B cell (primary cell): ENCODE results near the gene F12. TPM values are rescaled to one million over a fixed set of nuclear protein-coding genes. Genes with fewer than 3 reads are reported as not detected.
"Not testable (repeated sequence)": the region's sequence is repeated elsewhere in the genome, so short reads cannot be mapped to it uniquely, and the experiment has no call there.

ENCODE experiments used
- ATAC-seq: fragments of 200-7000 bp; cut with Tn5 transposase; one replicate; pipeline ENCODE4 v1.10.0; 2021; ENCODE audit warnings: low read depth, mild to moderate bottlenecking, moderate number of reproducible peaks, moderate library complexity
- CTCF ChIA-PET: fragments of 350-600 bp; sonication (Branson Sonifier 250); formaldehyde crosslinking; loops from one replicate; lab custom pipeline; 2021; ENCODE audit warnings: antibody characterized with exemption, inconsistent platforms; lab: Charles Lee
- POLR2A ChIA-PET: fragments of 350-600 bp; sonication (Branson Sonifier 250); formaldehyde crosslinking; loops from one replicate; lab custom pipeline; 2021; ENCODE audit warnings: antibody characterized with exemption; lab: Charles Lee
- DNase-seq: peaks from one replicate; pipeline ENCODE4 v3.0.0; 2013
- H2AFZ ChIP-seq: 2 replicates; pipeline ENCODE4 v1.6.1; 2012; ENCODE audit warnings: mild to moderate bottlenecking, low read depth, low read length; ENCODE audit not compliant: insufficient read depth, poor library complexity, severe bottlenecking
- H3K27ac ChIP-seq, 2 donors: 1 replicate in 1 of 2; 2 replicates in 1 of 2; pipeline ENCODE4 v1.5.1; 2012 to 2013; ENCODE audit warnings: low read length in 2 of 2, mild to moderate bottlenecking in 2 of 2, moderate library complexity in 1 of 2
- H3K27me3 ChIP-seq, 4 experiments: fragments of 200-600 bp in 1 of 4; sonication (generic) in 1 of 4; replicated peaks in 1 of 4; 1 replicate in 2 of 4; 2 replicates in 2 of 4; pipeline versions ENCODE4 v1.6.1 to v1.7.0; 2013 to 2016; ENCODE audit warnings: low read length in 3 of 4, mild to moderate bottlenecking in 2 of 4, mixed read lengths in 1 of 4, moderate library complexity in 1 of 4; ENCODE audit not compliant: insufficient read depth in 4 of 4, control insufficient read depth in 3 of 4; ENCODE audit errors: control extremely low read depth in 1 of 4
- H3K36me3 ChIP-seq, 2 experiments: replicated peaks in 1 of 2; 1 replicate in 1 of 2; 2 replicates in 1 of 2; pipeline versions ENCODE4 v1.6.1 to v1.7.1; 2013; ENCODE audit warnings: low read length in 1 of 2; ENCODE audit not compliant: insufficient read depth in 2 of 2, control insufficient read depth in 1 of 2; ENCODE audit errors: control extremely low read depth in 1 of 2, extremely low read depth in 1 of 2
- H3K4me1 ChIP-seq, 2 donors: fragments of 200-600 bp in 1 of 2; sonication (generic) in 1 of 2; 1 replicate in 1 of 2; 2 replicates in 1 of 2; pipeline versions ENCODE4 v1.5.1 to v1.6.1; 2013 to 2017; ENCODE audit warnings: low read length in 2 of 2; ENCODE audit not compliant: control insufficient read depth in 2 of 2, insufficient read depth in 2 of 2
- H3K4me2 ChIP-seq: replicated peaks from 2 replicates; pipeline ENCODE3; 2012; ENCODE audit warnings: mild to moderate bottlenecking, low read depth, low read length; ENCODE audit not compliant: poor library complexity, severe bottlenecking
- H3K4me3 ChIP-seq, 5 experiments: fragments of 200-600 bp in 1 of 5; sonication (generic) in 1 of 5; 1 replicate in 3 of 5; 2 replicates in 2 of 5; pipeline versions ENCODE4 v1.5.1 to v1.7.0; 2011 to 2016; ENCODE audit warnings: low read length in 4 of 5, mild to moderate bottlenecking in 4 of 5, low read depth in 2 of 5, control low read depth in 1 of 5, moderate library complexity in 1 of 5; ENCODE audit not compliant: insufficient read depth in 1 of 5; ENCODE audit errors: control extremely low read depth in 1 of 5, extremely low read depth in 1 of 5
- H3K79me2 ChIP-seq: fragments of 200-600 bp; sonication (generic); one replicate; pipeline ENCODE4 v1.6.0; 2016; ENCODE audit warnings: low read length; ENCODE audit not compliant: control insufficient read depth, insufficient read depth
- H3K9ac ChIP-seq: fragments of 200-600 bp; sonication (generic); 2 replicates; pipeline ENCODE4 v1.6.1; 2017; ENCODE audit warnings: mild to moderate bottlenecking, low read length, moderate library complexity
- H3K9me3 ChIP-seq, 3 donors: one replicate each; pipeline versions ENCODE4 v1.6.1 to v1.7.1; 2013; ENCODE audit warnings: low read length in 2 of 3; ENCODE audit not compliant: control insufficient read depth in 2 of 3, insufficient read depth in 1 of 3; ENCODE audit errors: control extremely low read depth in 1 of 3
- H4K20me1 ChIP-seq: 2 replicates; pipeline ENCODE4 v1.6.0; 2012; ENCODE audit warnings: mild to moderate bottlenecking, low read length; ENCODE audit not compliant: insufficient read depth, control insufficient read depth, poor library complexity, severe bottlenecking
- H3K27ac Mint-ChIP-seq: one replicate; pipeline ENCODE4 v1.8.0; 2021; ENCODE audit warnings: mixed read lengths
- H3K27me3 Mint-ChIP-seq: one replicate; pipeline ENCODE4 v1.8.0; 2021; ENCODE audit warnings: mixed read lengths
- H3K4me1 Mint-ChIP-seq: one replicate; pipeline ENCODE4 v1.8.0; 2021; ENCODE audit warnings: mixed read lengths
- H3K4me3 Mint-ChIP-seq: one replicate; pipeline ENCODE4 v1.8.0; 2021; ENCODE audit warnings: mixed read lengths
- H3K9me3 Mint-ChIP-seq: one replicate; pipeline ENCODE4 v1.8.0; 2022; ENCODE audit warnings: mixed read lengths; ENCODE audit not compliant: insufficient read depth
- CTCF ChIP-seq: fragments of 200-600 bp; IDR thresholded peaks from one replicate; pipeline ENCODE4 v1.8.0; 2022; ENCODE audit warnings: antibody characterized with exemption, mild to moderate bottlenecking
- EZH2 ChIP-seq: IDR thresholded peaks from 2 replicates; pipeline ENCODE4 v1.6.1; 2012; ENCODE audit warnings: borderline replicate concordance, low read depth, mild to moderate bottlenecking, moderate library complexity, low read length; ENCODE audit not compliant: insufficient read depth, poor library complexity, severe bottlenecking
- WGBS: methylation state at CpG from one replicate; pipeline ENCODE4 v1.1.5; 2013; ENCODE audit warnings: missing lambda C conversion rate; ENCODE audit not compliant: insufficient coverage; 5-methylcytosine and 5-hydroxymethylcytosine counted together
- intact Hi-C: fragments of 100-400 bp; cut with micrococcal nuclease; formaldehyde crosslinking; loops from one replicate; pipeline ENCODE4 v1.10.0; 2022
- polyA plus RNA-seq: library from polyadenylated mRNA; depleted of rRNA; stranded (reverse); fragments of >200 nt; gene quantifications from 2 replicates; pipeline ENCODE4 v1.2.3, GENCODE V29; 2012
- total RNA-seq, 2 donors: library from RNA; stranded (reverse); fragments of 120-200 nt in 1 of 2; gene quantifications; 1 replicate in 1 of 2; 2 replicates in 1 of 2; pipeline versions ENCODE4 v1.2.3 to v1.2.4, GENCODE V29; 2013 to 2022

Gene F12
- total and polyA plus RNA-seq, 2 donors (not counting 1 experiment from before 2014, with no cell fraction given): 3.1 TPM; not detected in 1

GRCh38 chr5:177421062-177421798, 11.9 kb upstream of the F12 start:
- no peaks in the 10 kb centered on the region for H4K20me1 ChIP-seq
- no peaks in the 10 kb centered on the region for H3K79me2 ChIP-seq
- ChIA-PET CTCF (interaction anchor here (1.1 to 9.4 kb wide), 3 partner anchors 11 to 28 kb away, joined by 3 to 137 read pairs (median 15); no protein-coding TSS in a partner anchor), POLR2A (interaction anchor here (0.7 kb wide), 1 partner anchor 27 kb away, joined by 4 read pairs; no protein-coding TSS in a partner anchor)
- no peak for ATAC-seq
- H3K9me3 ChIP-seq: no peaks in the 10 kb centered on the region
- Mint-ChIP-seq H3K27me3 (no peaks in the 10 kb centered on the region), H3K4me3 (no peak overlapping the region), H3K4me1 (peaks cover 10% of the 10 kb centered on the region), H3K9me3 (no peaks in the 10 kb centered on the region), H3K27ac (no peak overlapping the region)
- H3K4me3 ChIP-seq: no peak overlapping the region
- 94% methylated on average over 4 of the region's 6 CpGs for WGBS
- TF ChIP-seq EZH2: no peak
- no peak for TF ChIP-seq CTCF
- no peak overlapping the region for H3K4me2 ChIP-seq
- DNase-seq: no peak
- peaks cover 8 to 10% of the 10 kb centered on the region in 2 donors for H3K4me1 ChIP-seq
- H3K36me3 ChIP-seq: no peaks in the 10 kb centered on the region
- H2AFZ ChIP-seq: no peak overlapping the region
- no peak overlapping the region for H3K27ac ChIP-seq
- no peak overlapping the region for H3K9ac ChIP-seq
- intact Hi-C loops: no loop called here
- no peaks in the 10 kb centered on the region for H3K27me3 ChIP-seq

GRCh38 chr5:177420472-177420871, 11.1 kb upstream of the F12 start:
- H3K27me3 ChIP-seq, H3K4me3 Mint-ChIP-seq, H3K36me3 ChIP-seq, intact Hi-C loops, ATAC-seq, H3K79me2 ChIP-seq, DNase-seq, H3K9ac ChIP-seq, H3K4me2 ChIP-seq, H4K20me1 ChIP-seq, POLR2A ChIA-PET, H3K9me3 ChIP-seq, H3K27me3 Mint-ChIP-seq, H3K4me1 Mint-ChIP-seq, H3K27ac Mint-ChIP-seq, H2AFZ ChIP-seq, H3K4me1 ChIP-seq, H3K9me3 Mint-ChIP-seq, H3K4me3 ChIP-seq, H3K27ac ChIP-seq: not testable (repeated sequence)
- CTCF ChIA-PET: interaction anchor here (6.5 kb wide), 1 partner anchor 16 kb away, joined by 46 read pairs; no protein-coding TSS in a partner anchor
- WGBS: 85% methylated on average over 4 of the region's 7 CpGs
